HepG2 (cell line): Measurements from ENCODE around the gene ASPRV1. TPM values are rescaled to one million over a fixed set of nuclear protein-coding genes. Genes with fewer than 3 reads are reported as not detected.

Experiments
- ARID2 ChIP-seq: sonication (generic); formaldehyde crosslinking; IDR thresholded peaks from 2 replicates; pipeline ENCODE4 v1.8.1; 2022; ENCODE audit warnings: mild to moderate bottlenecking, missing genetic modification reagents, borderline replicate concordance
- ATF7-NPFF ChIP-seq: sonication (generic); formaldehyde crosslinking; IDR thresholded peaks from 2 replicates; pipeline ENCODE4 v1.8.1; 2023; ENCODE audit warnings: mild to moderate bottlenecking, low read depth, missing genetic modification reagents, moderate library complexity
- EHMT2 ChIP-seq: fragments of 200-600 bp; sonication (generic); IDR thresholded peaks from 2 replicates; pipeline ENCODE4 v1.7.0; 2017; ENCODE audit warnings: antibody characterized with exemption, low read depth, low read length, borderline replicate concordance
- FOXP1 ChIP-seq, 2 experiments: fragments of 450-650 bp in 1 of 2; IDR thresholded peaks; 2 replicates each; pipeline ENCODE4 v1.6.1; 2017 to 2018; ENCODE audit warnings: antibody characterized with exemption in 1 of 2
- HDAC6 ChIP-seq: fragments of 200-600 bp; sonication (generic); IDR thresholded peaks from 2 replicates; pipeline ENCODE4 v1.7.0; 2017; ENCODE audit warnings: mild to moderate bottlenecking, antibody characterized with exemption, low read length, low read depth
- MEIS2 ChIP-seq: sonication (generic); formaldehyde crosslinking; IDR thresholded peaks from 2 replicates; pipeline ENCODE4 v1.9.0; 2021; ENCODE audit warnings: mild to moderate bottlenecking, missing genetic modification reagents
- NFIB ChIP-seq: sonication (generic); formaldehyde crosslinking; IDR thresholded peaks from 2 replicates; pipeline ENCODE4 v1.9.0; 2021; ENCODE audit warnings: missing genetic modification reagents, mild to moderate bottlenecking, borderline replicate concordance
- NFKBIZ ChIP-seq: IDR thresholded peaks from 2 replicates; pipeline ENCODE4 v1.6.1; 2018; ENCODE audit warnings: missing genetic modification reagents, missing compliant biosample characterization
- RCOR2 ChIP-seq: IDR thresholded peaks from 2 replicates; pipeline ENCODE4 v1.6.1; 2016; ENCODE audit warnings: missing biosample characterization, missing genetic modification reagents
- RFX1 ChIP-seq: fragments of 450-650 bp; IDR thresholded peaks from 2 replicates; pipeline ENCODE4 v1.6.1; 2017
- TBL1XR1 ChIP-seq: fragments of 150-350 bp; IDR thresholded peaks from 2 replicates; pipeline ENCODE4 v1.6.1; 2014; ENCODE audit warnings: borderline replicate concordance, low read length; ENCODE audit not compliant: partially characterized antibody
- TCF12 ChIP-seq, 2 experiments: fragments of 450-650 bp in 1 of 2; sonication (generic) in 1 of 2; formaldehyde crosslinking in 1 of 2; IDR thresholded peaks; 2 replicates each; pipeline versions ENCODE4 v1.6.1 to v1.8.0; 2017 to 2022; ENCODE audit warnings: antibody characterized with exemption in 1 of 2, mild to moderate bottlenecking in 1 of 2, missing genetic modification reagents in 1 of 2, moderate library complexity in 1 of 2
- U2AF2 ChIP-seq: fragments of 200-400 bp; formaldehyde crosslinking; IDR thresholded peaks from 2 replicates; pipeline ENCODE4 v1.6.1; 2017; ENCODE audit warnings: low read depth, mild to moderate bottlenecking, low read length
- XBP1 ChIP-seq: sonication (generic); formaldehyde crosslinking; IDR thresholded peaks from 2 replicates; pipeline ENCODE4 v1.5.0; 2020; ENCODE audit warnings: missing genetic modification reagents
- ZFAT ChIP-seq: sonication (generic); formaldehyde crosslinking; conservative IDR thresholded peaks from 2 replicates; pipeline ENCODE4 v1.8.1; 2023; ENCODE audit warnings: missing genetic modification reagents, inconsistent platforms
- ZFY ChIP-seq: sonication (generic); formaldehyde crosslinking; IDR thresholded peaks from 2 replicates; pipeline ENCODE4 v1.4.0; 2020; ENCODE audit warnings: missing genetic modification reagents
- ZMYM4 ChIP-seq: sonication (generic); formaldehyde crosslinking; IDR thresholded peaks from 2 replicates; pipeline ENCODE4 v1.8.1; 2023; ENCODE audit warnings: mild to moderate bottlenecking, missing genetic modification reagents
- ZNF263 ChIP-seq: sonication (generic); formaldehyde crosslinking; IDR thresholded peaks from 2 replicates; pipeline ENCODE4 v1.4.0; 2020; ENCODE audit warnings: missing genetic modification reagents
- ZNF383 ChIP-seq: sonication (generic); formaldehyde crosslinking; IDR thresholded peaks from 2 replicates; pipeline ENCODE4 v1.4.0; 2020; ENCODE audit warnings: missing genetic modification reagents, mild to moderate bottlenecking, borderline replicate concordance
- ZNF589 ChIP-seq: sonication (generic); formaldehyde crosslinking; conservative IDR thresholded peaks from 2 replicates; pipeline ENCODE4 v1.8.0; 2022; ENCODE audit warnings: mild to moderate bottlenecking, moderate library complexity, missing genetic modification reagents
- ZNF777 ChIP-seq: sonication (generic); formaldehyde crosslinking; IDR thresholded peaks from 2 replicates; pipeline ENCODE4 v1.4.0; 2020; ENCODE audit warnings: missing genetic modification reagents
- ZNF83 ChIP-seq: sonication (generic); formaldehyde crosslinking; IDR thresholded peaks from 2 replicates; pipeline ENCODE4 v1.4.0; 2020; ENCODE audit warnings: missing genetic modification reagents, mild to moderate bottlenecking, borderline replicate concordance
- polyA plus RNA-seq, 8 experiments: library from polyadenylated mRNA; depleted of rRNA in 3 of 8; stranded (reverse) in 7 of 8; unstranded in 1 of 8; fragments of >200 nt; fragmentation: Illumina TruSeq in 4 of 8; extraction: Trizol in 4 of 8; gene quantifications; 2 replicates each; pipeline versions ENCODE4 v1.2.1 to v1.2.3, GENCODE V29; 2011 to 2016; ENCODE audit warnings: low read depth in 4 of 8, missing spikeins in 1 of 8, mixed read lengths in 1 of 8; ENCODE audit not compliant: insufficient read depth in 1 of 8
- total RNA-seq, 5 experiments: library from RNA; depleted of rRNA; stranded (reverse); fragments of >200 nt; fragmentation: Illumina TruSeq; extraction: Trizol; gene quantifications; 2 replicates each; pipeline ENCODE4 v1.2.3, GENCODE V29; 2016; ENCODE audit warnings: low read depth in 1 of 5
- TF ChIP-seq, protein P1 (sequence below): sonication (generic); formaldehyde crosslinking; IDR thresholded peaks from 2 replicates; pipeline ENCODE4 v1.4.0; 2020; ENCODE audit warnings: missing genetic modification reagents, borderline replicate concordance
- TF ChIP-seq, protein P2 (sequence below): IDR thresholded peaks from 2 replicates; pipeline ENCODE4 v1.6.1; 2016; ENCODE audit warnings: low read depth, borderline replicate concordance
- TF ChIP-seq, protein P3 (sequence below): sonication (generic); formaldehyde crosslinking; IDR thresholded peaks from 2 replicates; pipeline ENCODE4 v1.8.0; 2022; ENCODE audit warnings: mild to moderate bottlenecking, missing genetic modification reagents, moderate library complexity

Gene ASPRV1
- total and polyA plus RNA-seq, 2 of the 13 experiments (the other 11 are each of a cell fraction or from before 2014, with no cell fraction given) = 0.40 to 0.48 TPM

DNA sequence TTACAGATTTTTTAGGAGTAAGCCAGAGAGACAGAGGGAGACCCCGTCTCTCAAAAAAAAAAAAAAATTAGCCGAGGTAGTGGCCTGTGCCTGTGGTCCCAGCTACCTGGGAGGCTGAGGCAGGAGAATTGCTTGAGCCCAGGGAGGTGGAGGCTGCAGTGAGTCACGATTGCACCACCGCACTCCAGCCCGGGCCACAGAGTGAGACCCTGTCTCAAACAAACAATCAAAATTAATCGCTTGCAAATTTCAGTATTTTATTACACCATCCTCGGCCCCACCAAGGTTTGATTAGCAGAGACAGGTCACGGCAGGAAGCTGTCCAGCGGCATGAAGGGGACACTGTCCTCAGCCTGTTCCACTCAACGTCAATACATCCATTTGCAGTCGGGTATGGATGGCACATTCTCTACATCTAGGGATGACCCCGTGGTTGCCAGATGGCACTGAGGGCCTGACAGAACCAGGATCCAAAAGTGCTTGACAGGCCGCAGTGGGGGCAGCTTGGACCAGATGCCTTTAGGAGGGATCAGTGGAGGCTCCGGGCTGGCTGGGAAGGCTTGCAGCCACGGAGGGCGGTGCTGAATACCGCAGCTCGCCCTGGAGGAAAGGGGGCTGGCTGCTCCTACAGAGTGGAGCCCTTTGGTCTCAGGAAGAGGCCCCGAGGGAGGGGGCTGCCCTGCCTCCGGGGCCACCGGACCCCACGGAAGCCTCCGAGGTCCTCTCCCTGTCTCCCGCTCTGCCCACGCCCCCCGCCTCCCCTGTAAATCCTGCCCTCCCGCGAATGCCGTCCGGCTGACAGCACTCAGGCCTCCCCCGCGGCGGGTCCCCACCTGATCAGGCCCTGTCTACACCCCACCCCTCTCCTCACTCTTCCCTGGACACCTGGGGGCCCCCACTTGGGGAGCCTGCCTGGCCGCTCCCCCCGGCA is 13.1 kb downstream of the ASPRV1 start (continued):
- TF ChIP-seq, protein P1, sequence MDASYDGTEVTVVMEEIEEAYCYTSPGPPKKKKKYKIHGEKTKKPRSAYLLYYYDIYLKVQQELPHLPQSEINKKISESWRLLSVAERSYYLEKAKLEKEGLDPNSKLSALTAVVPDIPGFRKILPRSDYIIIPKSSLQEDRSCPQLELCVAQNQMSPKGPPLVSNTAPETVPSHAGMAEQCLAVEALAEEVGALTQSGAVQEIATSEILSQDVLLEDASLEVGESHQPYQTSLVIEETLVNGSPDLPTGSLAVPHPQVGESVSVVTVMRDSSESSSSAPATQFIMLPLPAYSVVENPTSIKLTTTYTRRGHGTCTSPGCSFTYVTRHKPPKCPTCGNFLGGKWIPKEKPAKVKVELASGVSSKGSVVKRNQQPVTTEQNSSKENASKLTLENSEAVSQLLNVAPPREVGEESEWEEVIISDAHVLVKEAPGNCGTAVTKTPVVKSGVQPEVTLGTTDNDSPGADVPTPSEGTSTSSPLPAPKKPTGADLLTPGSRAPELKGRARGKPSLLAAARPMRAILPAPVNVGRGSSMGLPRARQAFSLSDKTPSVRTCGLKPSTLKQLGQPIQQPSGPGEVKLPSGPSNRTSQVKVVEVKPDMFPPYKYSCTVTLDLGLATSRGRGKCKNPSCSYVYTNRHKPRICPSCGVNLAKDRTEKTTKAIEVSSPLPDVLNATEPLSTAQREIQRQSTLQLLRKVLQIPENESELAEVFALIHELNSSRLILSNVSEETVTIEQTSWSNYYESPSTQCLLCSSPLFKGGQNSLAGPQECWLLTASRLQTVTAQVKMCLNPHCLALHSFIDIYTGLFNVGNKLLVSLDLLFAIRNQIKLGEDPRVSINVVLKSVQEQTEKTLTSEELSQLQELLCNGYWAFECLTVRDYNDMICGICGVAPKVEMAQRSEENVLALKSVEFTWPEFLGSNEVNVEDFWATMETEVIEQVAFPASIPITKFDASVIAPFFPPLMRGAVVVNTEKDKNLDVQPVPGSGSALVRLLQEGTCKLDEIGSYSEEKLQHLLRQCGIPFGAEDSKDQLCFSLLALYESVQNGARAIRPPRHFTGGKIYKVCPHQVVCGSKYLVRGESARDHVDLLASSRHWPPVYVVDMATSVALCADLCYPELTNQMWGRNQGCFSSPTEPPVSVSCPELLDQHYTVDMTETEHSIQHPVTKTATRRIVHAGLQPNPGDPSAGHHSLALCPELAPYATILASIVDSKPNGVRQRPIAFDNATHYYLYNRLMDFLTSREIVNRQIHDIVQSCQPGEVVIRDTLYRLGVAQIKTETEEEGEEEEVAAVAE (CRISPR knock-in tag) = no peak
- TF ChIP-seq ATF7-NPFF (CRISPR knock-in tag) (0 out of 2 replicates have a peak, but pooled peaks have one; percentile 38), MEIS2 (no peak), ZNF263 (CRISPR knock-in tag) (no peak), U2AF2 (no peak), NFKBIZ (CRISPR knock-in tag) (no peak), EHMT2 (no peak), ZMYM4 (CRISPR knock-in tag) (peak; percentile 12; the same call in 1 of the 2 replicates), ZFAT (CRISPR knock-in tag) (no peak), FOXP1 (IDR thresholded peaks at IDR 0.05) (no peak), FOXP1 (CRISPR knock-in tag; IDR thresholded peaks at IDR 0.05) (no peak), TBL1XR1 (no peak), ZNF589 (no peak), ZNF383 (no peak), ZNF777 (CRISPR knock-in tag) (no peak), NFIB (no peak), ARID2 (CRISPR knock-in tag) (no peak), ZNF83 (CRISPR knock-in tag) (0 out of 2 replicates have a peak, but pooled peaks have one; percentile 56), TCF12 (IDR thresholded peaks at IDR 0.05) (no peak), TCF12 (CRISPR knock-in tag; IDR thresholded peaks at IDR 0.05) (no peak; the same call in 1 of the 2 replicates), RFX1 (no peak), HDAC6 (no peak), XBP1 (CRISPR knock-in tag) (no peak), RCOR2 (0 out of 2 replicates have a peak, but pooled peaks have one; percentile 13), ZFY (CRISPR knock-in tag) (peak; percentile 42; the same call in 1 of the 2 replicates)
- TF ChIP-seq, protein P2, sequence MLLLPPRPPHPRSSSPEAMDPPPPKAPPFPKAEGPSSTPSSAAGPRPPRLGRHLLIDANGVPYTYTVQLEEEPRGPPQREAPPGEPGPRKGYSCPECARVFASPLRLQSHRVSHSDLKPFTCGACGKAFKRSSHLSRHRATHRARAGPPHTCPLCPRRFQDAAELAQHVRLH (CRISPR knock-in tag) = no peak
- TF ChIP-seq, protein P3, sequence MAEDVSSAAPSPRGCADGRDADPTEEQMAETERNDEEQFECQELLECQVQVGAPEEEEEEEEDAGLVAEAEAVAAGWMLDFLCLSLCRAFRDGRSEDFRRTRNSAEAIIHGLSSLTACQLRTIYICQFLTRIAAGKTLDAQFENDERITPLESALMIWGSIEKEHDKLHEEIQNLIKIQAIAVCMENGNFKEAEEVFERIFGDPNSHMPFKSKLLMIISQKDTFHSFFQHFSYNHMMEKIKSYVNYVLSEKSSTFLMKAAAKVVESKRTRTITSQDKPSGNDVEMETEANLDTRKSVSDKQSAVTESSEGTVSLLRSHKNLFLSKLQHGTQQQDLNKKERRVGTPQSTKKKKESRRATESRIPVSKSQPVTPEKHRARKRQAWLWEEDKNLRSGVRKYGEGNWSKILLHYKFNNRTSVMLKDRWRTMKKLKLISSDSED (CRISPR knock-in tag) = no peak
